ENCODE measurements around the gene DDR2.

GRCh38 chr1:162703708-162704107, 71.4 kb downstream of the DDR2 start:
- TF ChIP-seq CTCF (IDR thresholded peaks at IDR 0.05; ENCODE audit: low read length) (no peak), EZH2 (optimal IDR thresholded peaks at IDR 0.05; ENCODE audit: low read depth, low read length) (no peak)
